Keratinocyte (primary cell): ENCODE data around the gene OBSCN.

Experiments used
- CTCF ChIP-seq, 3 experiments: IDR thresholded peaks in 1 of 3; conservative IDR thresholded peaks in 1 of 3; optimal IDR thresholded peaks in 1 of 3; 2 replicates in 2 of 3; 3 replicates in 1 of 3; pipeline versions ENCODE3 to v1.5.1; 2011; ENCODE audit warnings: low read length in 3 of 3, mild to moderate bottlenecking in 3 of 3, moderate library complexity in 2 of 3, control low read depth in 1 of 3, inconsistent platforms in 1 of 3; ENCODE audit not compliant: insufficient read depth in 2 of 3; ENCODE audit errors: extremely low read depth in 1 of 3
- EZH2 ChIP-seq: IDR thresholded peaks from one replicate; pipeline ENCODE4 v1.6.1; 2012; ENCODE audit warnings: inconsistent platforms, mild to moderate bottlenecking, low read length, moderate library complexity

GRCh38 chr1:228210076-228210651 lies 2.3 kb downstream of the OBSCN start:
- TF ChIP-seq CTCF (optimal IDR thresholded peaks at IDR 0.05 in 1 of 3, IDR thresholded peaks at IDR 0.05 in 1 of 3, conservative IDR thresholded peaks at IDR 0.05 in 1 of 3; ENCODE audit: extremely low read depth in 1 of 3, insufficient read depth in 2 of 3, low read length in 3 of 3), result no peak
- TF ChIP-seq EZH2, result no peak
